Measurements from ENCODE around the gene PLEKHA6. TPM values are rescaled to one million over a fixed set of nuclear protein-coding genes. Genes with fewer than 3 reads are reported as not detected.

Gene PLEKHA6
- total and polyA plus RNA-seq, 5 donors from 2014 or later = 0.17 TPM; not detected in 4

GRCh38 chr1:204259196-204259595 lies 100.5 kb downstream of the PLEKHA6 start:
- Mint-ChIP-seq H3K4me3 (no peak overlapping the region), H3K36me3 (no peaks in the 10 kb centered on the region), H3K9me3 (peaks cover 0 to 1% (median 0%) of the 10 kb centered on the region in 7 donors), H3K27me3 (peaks cover 12% of the 10 kb centered on the region), H3K27ac (no peak overlapping the region), H3K4me1 (no peaks in the 10 kb centered on the region)
- no peaks in the 10 kb centered on the region for H3K4me1 ChIP-seq (ENCODE audit: control insufficient read depth, insufficient read depth, low read length, poor library complexity, severe bottlenecking)
- H3K27me3 ChIP-seq (ENCODE audit: control insufficient read depth, insufficient read depth, low read length) = no peaks in the 10 kb centered on the region
- no peak for ATAC-seq (ENCODE audit: low read depth in 2 of 2)
- no peaks in the 10 kb centered on the region for H3K9me3 ChIP-seq (ENCODE audit: control insufficient read depth in 2 of 2, low read length in 2 of 2)
- no peak overlapping the region for H3K27ac ChIP-seq (ENCODE audit: insufficient read depth, low read length, poor library complexity, severe bottlenecking)
- no peak overlapping the region for H3K4me3 ChIP-seq (ENCODE audit: low read depth, low read length)
- no peak for DNase-seq
- H3K36me3 ChIP-seq (ENCODE audit: control insufficient read depth, insufficient read depth, low read length) = no peaks in the 10 kb centered on the region

DNA sequence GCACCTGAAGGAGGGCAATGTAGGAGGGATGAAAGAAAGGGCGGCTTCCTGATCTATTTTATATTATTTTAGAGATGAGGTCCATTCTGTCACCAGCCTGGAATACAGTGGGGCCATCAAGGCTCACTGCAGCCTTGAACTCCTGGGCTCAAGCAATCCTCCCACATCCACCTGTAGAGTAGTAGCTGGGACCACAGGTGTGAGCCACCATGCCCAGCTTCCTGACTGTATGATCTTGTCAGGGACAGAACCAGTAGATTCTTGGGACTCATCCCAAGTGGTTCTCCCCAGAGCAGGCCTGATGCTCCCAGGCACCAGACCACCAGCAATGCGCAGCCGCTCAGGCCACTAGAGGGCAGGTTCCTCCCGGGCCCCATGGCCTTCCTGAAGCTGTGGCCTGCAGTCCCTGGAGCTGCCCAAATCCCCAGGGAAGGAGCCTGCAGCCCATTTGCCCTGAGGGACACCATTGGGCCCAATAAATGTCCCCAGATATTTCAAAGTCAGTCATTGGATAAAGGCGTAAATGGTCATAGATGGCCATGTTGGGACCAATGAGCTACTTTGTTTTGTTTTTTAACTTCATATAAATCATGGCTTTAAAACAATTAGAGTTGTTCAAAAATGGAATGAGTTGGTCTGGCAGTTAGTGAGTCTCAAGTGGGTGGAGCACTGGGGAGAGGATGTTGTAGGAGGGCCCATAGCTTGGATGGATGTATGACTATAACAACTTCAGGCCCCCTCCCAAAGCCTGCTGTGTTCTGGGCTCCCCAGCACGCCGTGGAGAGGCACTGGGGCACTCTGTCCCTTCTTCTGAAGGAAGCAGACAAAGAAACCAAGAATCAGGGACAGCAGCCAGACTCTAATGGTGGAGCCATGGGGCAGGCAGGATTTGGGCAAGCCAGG lies 101.3 kb downstream of the PLEKHA6 start:
- Histone ChIP-seq H3K9me3 (ENCODE audit: control insufficient read depth in 2 of 2, low read length in 2 of 2) (no peaks in the 10 kb centered on the region), H3K36me3 (ENCODE audit: control insufficient read depth, insufficient read depth, low read length) (no peaks in the 10 kb centered on the region), H3K4me1 (ENCODE audit: control insufficient read depth, insufficient read depth, low read length, poor library complexity, severe bottlenecking) (no peaks in the 10 kb centered on the region), H3K27ac (ENCODE audit: insufficient read depth, low read length, poor library complexity, severe bottlenecking) (no peak overlapping the region), H3K4me3 (ENCODE audit: low read depth, low read length) (no peak overlapping the region), H3K27me3 (ENCODE audit: control insufficient read depth, insufficient read depth, low read length) (no peaks in the 10 kb centered on the region)
- Mint-ChIP-seq H3K27me3 (peaks cover 11% of the 10 kb centered on the region), H3K36me3 (no peaks in the 10 kb centered on the region), H3K9me3 (peaks cover 0 to 1% (median 0%) of the 10 kb centered on the region in 7 donors), H3K4me3 (no peak overlapping the region), H3K4me1 (no peaks in the 10 kb centered on the region), H3K27ac (peak overlapping the region in 1 of 3 donors; percentile 67)
- DNase-seq = peak in 1 of 3 donors; percentile 18
- ATAC-seq (ENCODE audit: low read depth in 2 of 2) = no peak

DNA sequence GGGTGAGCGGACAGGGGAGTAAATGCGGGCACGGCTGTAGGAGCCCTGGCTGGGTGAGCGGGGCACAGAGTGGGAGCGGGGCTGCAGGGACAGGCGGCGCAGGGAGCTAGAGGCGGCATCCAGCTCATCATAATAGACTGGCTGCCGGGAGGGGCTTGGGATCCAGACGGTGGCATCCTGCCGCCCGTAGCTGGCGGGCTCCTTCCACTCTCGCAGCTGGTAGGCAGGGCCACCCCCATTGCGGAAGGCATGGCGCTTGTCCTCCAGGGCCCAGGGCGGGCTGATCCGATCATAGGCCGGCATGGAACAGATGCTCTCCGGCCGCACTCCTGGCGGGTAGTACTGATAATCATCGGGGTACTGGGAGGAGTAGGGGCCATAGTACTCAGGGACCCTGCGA lies 102.3 kb downstream of the PLEKHA6 start:
- no peak for ATAC-seq (ENCODE audit: low read depth in 2 of 2)
- no peaks in the 10 kb centered on the region for H3K4me1 ChIP-seq (ENCODE audit: control insufficient read depth, insufficient read depth, low read length, poor library complexity, severe bottlenecking)
- peaks cover 0 to 1% (median 0%) of the 10 kb centered on the region in 7 donors for H3K9me3 Mint-ChIP-seq
- H3K4me3 ChIP-seq (ENCODE audit: low read depth, low read length) = no peak overlapping the region
- no peaks in the 10 kb centered on the region for H3K36me3 ChIP-seq (ENCODE audit: control insufficient read depth, insufficient read depth, low read length)
- H3K27me3 ChIP-seq (ENCODE audit: control insufficient read depth, insufficient read depth, low read length) = no peaks in the 10 kb centered on the region
- no peak overlapping the region for H3K4me3 Mint-ChIP-seq
- DNase-seq = no peak
- no peaks in the 10 kb centered on the region for H3K4me1 Mint-ChIP-seq
- peaks cover 4% of the 10 kb centered on the region for H3K27me3 Mint-ChIP-seq
- H3K9me3 ChIP-seq (ENCODE audit: control insufficient read depth in 2 of 2, low read length in 2 of 2) = no peaks in the 10 kb centered on the region
- no peaks in the 10 kb centered on the region for H3K36me3 Mint-ChIP-seq
- H3K27ac Mint-ChIP-seq = no peak overlapping the region
- no peak overlapping the region for H3K27ac ChIP-seq (ENCODE audit: insufficient read depth, low read length, poor library complexity, severe bottlenecking)

- ATAC-seq (ENCODE audit: low read depth in 2 of 2) = no peak
- H3K27ac Mint-ChIP-seq = no peak overlapping the region
- no peaks in the 10 kb centered on the region for H3K27me3 ChIP-seq (ENCODE audit: control insufficient read depth, insufficient read depth, low read length)
- H3K4me3 ChIP-seq (ENCODE audit: low read depth, low read length) = no peak overlapping the region
- no peak overlapping the region for H3K27ac ChIP-seq (ENCODE audit: insufficient read depth, low read length, poor library complexity, severe bottlenecking)
- no peaks in the 10 kb centered on the region for H3K36me3 ChIP-seq (ENCODE audit: control insufficient read depth, insufficient read depth, low read length)
- no peak overlapping the region for H3K4me3 Mint-ChIP-seq
- H3K4me1 Mint-ChIP-seq = no peaks in the 10 kb centered on the region
- DNase-seq = no peak
- no peaks in the 10 kb centered on the region for H3K4me1 ChIP-seq (ENCODE audit: control insufficient read depth, insufficient read depth, low read length, poor library complexity, severe bottlenecking)
- no peaks in the 10 kb centered on the region for H3K9me3 ChIP-seq (ENCODE audit: control insufficient read depth in 2 of 2, low read length in 2 of 2)
- no peaks in the 10 kb centered on the region for H3K36me3 Mint-ChIP-seq
- H3K27me3 Mint-ChIP-seq = peaks cover 4% of the 10 kb centered on the region
- H3K9me3 Mint-ChIP-seq = peaks cover 0 to 1% (median 0%) of the 10 kb centered on the region in 7 donors
Observed at GRCh38 chr1:204256531-204256930, 103.2 kb downstream of the PLEKHA6 start.

DNA sequence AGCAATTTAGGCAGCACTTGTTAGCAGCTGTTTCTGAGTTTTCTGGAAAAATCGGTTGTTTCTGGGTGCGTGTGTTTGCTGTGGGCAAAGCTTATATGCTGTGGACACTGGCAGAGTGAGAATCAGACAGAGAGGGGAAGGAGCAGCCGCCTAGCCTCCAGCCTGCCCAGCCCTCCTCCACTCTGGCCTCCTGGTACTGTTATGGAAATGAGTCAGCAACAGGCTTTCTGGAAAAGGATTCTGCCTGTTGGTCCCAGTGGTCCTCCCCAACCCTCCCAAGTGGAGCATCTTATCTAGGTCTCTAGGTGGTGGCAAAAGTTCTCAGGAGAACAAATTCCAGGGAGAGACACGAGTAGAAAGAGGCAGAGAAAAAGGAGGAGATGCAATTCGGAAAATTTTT lies 103.8 kb downstream of the PLEKHA6 start:
- Mint-ChIP-seq H3K4me3 (no peak overlapping the region), H3K4me1 (no peaks in the 10 kb centered on the region), H3K36me3 (no peaks in the 10 kb centered on the region), H3K9me3 (peaks cover 0 to 1% (median 0%) of the 10 kb centered on the region in 7 donors), H3K27me3 (peaks cover 4% of the 10 kb centered on the region), H3K27ac (no peak overlapping the region)
- no peak overlapping the region for H3K27ac ChIP-seq (ENCODE audit: insufficient read depth, low read length, poor library complexity, severe bottlenecking)
- H3K36me3 ChIP-seq (ENCODE audit: control insufficient read depth, insufficient read depth, low read length) = no peaks in the 10 kb centered on the region
- no peak overlapping the region for H3K4me3 ChIP-seq (ENCODE audit: low read depth, low read length)
- H3K27me3 ChIP-seq (ENCODE audit: control insufficient read depth, insufficient read depth, low read length) = no peaks in the 10 kb centered on the region
- no peaks in the 10 kb centered on the region for H3K9me3 ChIP-seq (ENCODE audit: control insufficient read depth in 2 of 2, low read length in 2 of 2)
- DNase-seq = no peak
- no peak for ATAC-seq (ENCODE audit: low read depth in 2 of 2)
- H3K4me1 ChIP-seq (ENCODE audit: control insufficient read depth, insufficient read depth, low read length, poor library complexity, severe bottlenecking) = no peaks in the 10 kb centered on the region

DNA sequence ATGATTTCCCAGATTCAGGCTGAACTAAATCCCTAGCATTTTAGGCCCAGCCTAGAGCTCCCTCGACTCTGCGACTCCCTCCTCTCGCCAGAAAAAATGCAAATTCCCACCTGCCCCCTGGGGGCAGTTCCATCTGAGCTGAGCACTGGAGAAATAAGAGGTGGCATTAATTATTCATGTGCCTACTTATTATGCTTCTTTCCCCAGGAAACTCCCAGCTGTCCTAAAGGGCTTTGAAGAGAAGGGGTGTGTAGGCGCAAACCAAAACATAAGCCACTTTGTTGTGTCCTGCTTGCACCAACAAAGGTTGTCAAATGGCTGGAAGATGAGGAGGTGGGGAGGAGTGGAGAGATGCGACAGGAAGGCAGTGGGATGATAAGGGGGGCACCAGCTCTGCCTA lies 104.5 kb downstream of the PLEKHA6 start:
- H3K27ac ChIP-seq (ENCODE audit: insufficient read depth, low read length, poor library complexity, severe bottlenecking) = no peak overlapping the region
- no peak for DNase-seq
- peaks cover 4% of the 10 kb centered on the region for H3K27me3 Mint-ChIP-seq
- H3K4me1 ChIP-seq (ENCODE audit: control insufficient read depth, insufficient read depth, low read length, poor library complexity, severe bottlenecking) = no peaks in the 10 kb centered on the region
- no peak overlapping the region for H3K4me3 ChIP-seq (ENCODE audit: low read depth, low read length)
- peaks cover 0 to 1% (median 0%) of the 10 kb centered on the region in 7 donors for H3K9me3 Mint-ChIP-seq
- H3K4me3 Mint-ChIP-seq = no peak overlapping the region
- no peaks in the 10 kb centered on the region for H3K36me3 ChIP-seq (ENCODE audit: control insufficient read depth, insufficient read depth, low read length)
- H3K36me3 Mint-ChIP-seq = no peaks in the 10 kb centered on the region
- H3K27ac Mint-ChIP-seq = no peak overlapping the region
- no peaks in the 10 kb centered on the region for H3K27me3 ChIP-seq (ENCODE audit: control insufficient read depth, insufficient read depth, low read length)
- H3K4me1 Mint-ChIP-seq = no peaks in the 10 kb centered on the region
- no peak for ATAC-seq (ENCODE audit: low read depth in 2 of 2)
- H3K9me3 ChIP-seq (ENCODE audit: control insufficient read depth in 2 of 2, low read length in 2 of 2) = no peaks in the 10 kb centered on the region

DNA sequence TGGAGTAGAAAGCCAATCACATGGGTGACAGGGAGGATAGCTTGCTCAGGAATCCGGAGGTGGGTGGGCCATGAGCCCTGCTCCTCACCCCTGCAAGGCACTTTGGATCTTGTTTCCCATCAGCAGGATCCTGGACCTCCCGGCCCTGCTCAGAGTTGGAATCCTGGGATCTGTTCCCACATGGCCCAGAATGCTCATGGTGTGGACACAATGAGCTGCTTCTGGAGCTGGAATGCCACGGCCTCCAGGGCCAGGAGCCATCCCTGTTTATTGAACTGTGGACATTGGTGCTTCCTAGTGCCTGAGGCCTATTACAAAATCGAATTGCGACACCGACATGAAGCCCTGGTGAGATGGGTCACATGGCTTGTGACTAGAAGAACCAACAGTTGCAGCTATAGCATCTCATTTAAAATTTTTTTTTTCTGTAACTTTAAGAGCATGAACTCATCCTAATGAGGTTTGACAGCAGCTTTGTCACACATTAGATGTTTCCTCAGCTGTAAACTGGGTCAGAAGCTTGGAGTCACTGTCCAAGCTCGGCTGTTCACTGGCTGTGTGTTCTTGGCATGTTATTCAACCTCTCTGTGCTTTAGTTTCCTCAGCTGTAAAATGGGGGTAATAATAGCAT lies 105.6 kb downstream of the PLEKHA6 start:
- Mint-ChIP-seq H3K27ac (no peak overlapping the region), H3K36me3 (no peaks in the 10 kb centered on the region), H3K4me3 (no peak overlapping the region), H3K9me3 (peaks cover 0 to 1% (median 0%) of the 10 kb centered on the region in 7 donors), H3K4me1 (no peaks in the 10 kb centered on the region), H3K27me3 (peaks cover 4% of the 10 kb centered on the region)
- Histone ChIP-seq H3K27me3 (ENCODE audit: control insufficient read depth, insufficient read depth, low read length) (no peaks in the 10 kb centered on the region), H3K4me1 (ENCODE audit: control insufficient read depth, insufficient read depth, low read length, poor library complexity, severe bottlenecking) (no peaks in the 10 kb centered on the region), H3K36me3 (ENCODE audit: control insufficient read depth, insufficient read depth, low read length) (no peaks in the 10 kb centered on the region), H3K9me3 (ENCODE audit: control insufficient read depth in 2 of 2, low read length in 2 of 2) (no peaks in the 10 kb centered on the region), H3K27ac (ENCODE audit: insufficient read depth, low read length, poor library complexity, severe bottlenecking) (no peak overlapping the region), H3K4me3 (ENCODE audit: low read depth, low read length) (no peak overlapping the region)
- DNase-seq = no peak
- ATAC-seq (ENCODE audit: low read depth in 2 of 2) = no peak

Data from CD4-positive, CD25-positive, alpha-beta regulatory T cell (primary cell).